Measurements from ENCODE around the gene EXOC7. TPM values are rescaled to one million over a fixed set of nuclear protein-coding genes. Genes with fewer than 3 reads are reported as not detected.

The EXOC7 gene
- total RNA-seq, 2 experiments from 2014 or later = 126 to 129 TPM

DNA sequence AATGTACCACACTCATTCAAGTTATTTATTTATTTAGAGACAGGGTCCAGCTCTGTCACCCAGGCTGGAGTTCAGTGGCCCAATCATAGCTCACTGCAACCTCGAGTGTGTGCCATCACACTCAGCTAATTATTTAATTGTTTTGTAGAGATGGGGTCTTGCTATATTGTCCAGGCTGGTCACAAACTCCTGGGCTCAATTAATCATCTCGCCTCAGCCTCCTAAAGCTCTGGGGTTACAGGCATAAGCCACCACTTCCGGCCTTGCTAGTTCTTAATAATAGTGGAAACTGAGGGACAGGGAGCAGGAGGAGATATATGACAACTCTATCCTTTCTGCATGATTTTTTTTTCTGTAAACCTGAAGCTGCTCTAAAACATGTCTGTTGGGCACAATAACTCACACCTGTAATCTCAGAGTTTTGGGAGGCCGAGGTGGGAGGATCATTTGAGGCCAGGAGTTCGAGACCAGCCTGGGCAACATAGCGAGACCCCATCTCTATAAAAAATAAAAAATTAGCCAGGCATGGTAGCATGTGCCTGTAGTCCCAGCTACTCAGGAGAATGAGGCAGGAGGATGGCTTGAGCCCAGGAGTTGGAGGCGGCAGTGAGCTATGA, 11.7 kb upstream of the EXOC7 start:
- Mint-ChIP-seq H3K27me3 (ENCODE audit: low read depth) (peaks cover 4% of the 10 kb centered on the region), H3K9me3 (ENCODE audit: insufficient read depth) (no peaks in the 10 kb centered on the region), H3K4me3 (no peak overlapping the region), H3K4me1 (ENCODE audit: low read depth) (no peaks in the 10 kb centered on the region), H3K36me3 (ENCODE audit: low read depth) (no peaks in the 10 kb centered on the region), H3K27ac (no peak overlapping the region)
- ATAC-seq (no peak), DNase-seq (no peak)
- ChIA-PET POLR2A (interaction anchor here (1.4 kb wide), 1 partner anchor 12 kb away, joined by 4 read pairs; the partner anchor contains the start of gene EXOC7), CTCF (interaction anchor here (1.5 to 2.4 kb wide), 4 partner anchors 9 to 271 kb away, joined by 3 to 10 read pairs (median 6); no protein-coding TSS in a partner anchor)

DNA sequence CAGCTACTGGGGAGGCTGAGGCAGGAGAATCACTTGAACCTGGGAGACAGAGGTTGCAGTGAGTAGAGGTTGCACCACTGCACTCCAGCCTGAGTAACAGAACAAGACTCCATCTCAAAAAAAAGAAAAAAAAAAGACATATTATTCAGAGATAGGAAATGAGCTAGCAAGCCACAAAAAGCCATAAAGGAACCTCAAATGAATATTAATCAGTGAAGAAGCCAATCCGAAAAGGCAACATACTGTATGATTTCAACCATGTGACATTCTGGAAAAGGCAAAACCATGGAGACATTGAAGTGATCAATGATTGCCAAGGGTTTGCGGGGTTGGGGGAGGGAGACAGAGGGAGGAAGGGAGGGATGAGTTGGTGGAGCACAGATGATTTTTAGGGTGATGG, 8.4 kb upstream of the EXOC7 start:
- DNase-seq = no peak
- no peaks in the 10 kb centered on the region for H3K9me3 Mint-ChIP-seq (ENCODE audit: insufficient read depth)
- no peak overlapping the region for H3K27ac Mint-ChIP-seq
- H3K27me3 Mint-ChIP-seq (ENCODE audit: low read depth) = peaks cover 4% of the 10 kb centered on the region
- ChIA-PET POLR2A (interaction anchor here (0.6 kb wide), 1 partner anchor 161 kb away, joined by 3 read pairs; no protein-coding TSS in a partner anchor), CTCF (interaction anchor here (1.1 to 2.1 kb wide), 3 partner anchors 9 to 286 kb away, joined by 4 to 7 read pairs (median 4); no protein-coding TSS in a partner anchor)
- no peaks in the 10 kb centered on the region for H3K4me1 Mint-ChIP-seq (ENCODE audit: low read depth)
- no peaks in the 10 kb centered on the region for H3K36me3 Mint-ChIP-seq (ENCODE audit: low read depth)
- H3K4me3 Mint-ChIP-seq = no peak overlapping the region
- no peak for ATAC-seq

GRCh38 chr17:76107509-76107908, 3.9 kb upstream of the EXOC7 start:
- no peak overlapping the region for H3K27ac Mint-ChIP-seq
- H3K4me3 Mint-ChIP-seq = no peak overlapping the region
- peaks cover 14% of the 10 kb centered on the region for H3K4me1 Mint-ChIP-seq (ENCODE audit: low read depth)
- POLR2A ChIA-PET = no interaction called here
- peaks cover 4% of the 10 kb centered on the region for H3K27me3 Mint-ChIP-seq (ENCODE audit: low read depth)
- H3K9me3 Mint-ChIP-seq (ENCODE audit: insufficient read depth) = no peaks in the 10 kb centered on the region
- ATAC-seq (no peak), DNase-seq (no peak)
- CTCF ChIA-PET = interaction anchor here (0.6 to 2.2 kb wide), 5 partner anchors 11 to 172 kb away, joined by 3 to 12 read pairs (median 3); no protein-coding TSS in a partner anchor
- peaks cover 4% of the 10 kb centered on the region for H3K36me3 Mint-ChIP-seq (ENCODE audit: low read depth)

GRCh38 chr17:76106703-76107102, 3.1 kb upstream of the EXOC7 start:
- no peak for DNase-seq
- Mint-ChIP-seq H3K4me1 (ENCODE audit: low read depth) (peaks cover 20% of the 10 kb centered on the region), H3K9me3 (ENCODE audit: insufficient read depth) (no peaks in the 10 kb centered on the region), H3K27ac (no peak overlapping the region), H3K27me3 (ENCODE audit: low read depth) (no peaks in the 10 kb centered on the region), H3K36me3 (ENCODE audit: low read depth) (peaks cover 6% of the 10 kb centered on the region), H3K4me3 (no peak overlapping the region)
- ATAC-seq = no peak
- ChIA-PET CTCF (interaction anchor here (0.6 to 2.2 kb wide), 11 partner anchors 8 to 197 kb away, joined by 3 to 12 read pairs (median 5); no protein-coding TSS in a partner anchor), POLR2A (no interaction called here)

- CTCF ChIA-PET = interaction anchor here (1.1 to 2.5 kb wide), 5 partner anchors 9 to 194 kb away, joined by 3 to 17 read pairs (median 3); no protein-coding TSS in a partner anchor
- DNase-seq (no peak), ATAC-seq (no peak)
- Mint-ChIP-seq H3K4me1 (ENCODE audit: low read depth) (peaks cover 29% of the 10 kb centered on the region), H3K4me3 (peak overlapping the region; percentile 97), H3K27ac (peak overlapping the region; percentile 52), H3K36me3 (ENCODE audit: low read depth) (peaks cover 17% of the 10 kb centered on the region), H3K9me3 (ENCODE audit: insufficient read depth) (no peaks in the 10 kb centered on the region), H3K27me3 (ENCODE audit: low read depth) (no peaks in the 10 kb centered on the region)
- POLR2A ChIA-PET = interaction anchor here (0.7 to 2.9 kb wide), 4 partner anchors 9 to 167 kb away, joined by 3 to 18 read pairs (median 4); no protein-coding TSS in a partner anchor
Observed at GRCh38 chr17:76104896-76105231, 1.3 kb upstream of the EXOC7 start.

DNA sequence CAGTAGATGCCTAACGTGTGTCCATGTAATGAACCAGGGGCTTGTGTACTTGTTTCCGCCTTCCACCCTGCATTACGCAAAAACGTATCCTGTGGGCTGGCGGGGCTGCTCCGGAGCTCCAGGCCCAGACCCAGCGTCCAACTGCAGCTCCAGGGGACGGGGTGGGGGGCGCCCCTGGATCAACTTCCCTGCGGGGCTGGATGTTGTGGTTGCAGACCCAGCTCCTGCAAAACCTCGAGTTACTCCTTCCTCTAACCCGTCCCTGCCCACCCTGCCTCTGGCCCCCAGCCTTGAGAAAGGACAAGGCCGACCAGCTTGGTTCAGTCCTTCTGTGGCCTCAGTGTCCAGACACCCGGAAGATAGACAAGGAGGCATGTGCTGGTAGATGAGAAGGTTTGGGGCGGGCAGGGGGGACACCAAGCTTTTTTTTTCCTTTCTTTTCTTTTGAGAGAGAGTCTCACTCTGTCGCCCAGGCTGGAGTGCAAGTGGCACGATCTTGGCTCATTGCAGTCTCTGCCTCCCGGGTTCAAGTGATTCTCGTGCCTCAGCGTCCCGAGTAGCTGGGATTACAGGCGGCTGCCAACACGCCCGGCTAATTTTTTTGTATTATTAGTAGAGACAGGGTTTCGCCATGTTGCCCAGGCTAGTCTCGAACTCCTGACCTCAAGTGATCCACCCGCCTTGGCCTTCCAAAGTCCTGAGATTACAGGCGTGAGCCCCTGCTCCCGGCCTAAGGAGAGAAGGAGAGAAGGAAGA, 731 bp upstream of the EXOC7 start:
- Mint-ChIP-seq H3K27ac (peak overlapping the region; percentile 98), H3K27me3 (ENCODE audit: low read depth) (no peaks in the 10 kb centered on the region), H3K9me3 (ENCODE audit: insufficient read depth) (no peaks in the 10 kb centered on the region), H3K36me3 (ENCODE audit: low read depth) (peaks cover 22% of the 10 kb centered on the region), H3K4me3 (peak overlapping the region; percentile 97), H3K4me1 (ENCODE audit: low read depth) (peaks cover 30% of the 10 kb centered on the region)
- ATAC-seq = no peak
- CTCF ChIA-PET = interaction anchor here (0.5 to 2.5 kb wide), 11 partner anchors 9 to 195 kb away, joined by 3 to 17 read pairs (median 5); partner anchors contain the start of gene CDK3
- no peak for DNase-seq
- POLR2A ChIA-PET = interaction anchor here (0.7 to 2.9 kb wide), 15 partner anchors 9 to 170 kb away, joined by 3 to 18 read pairs (median 4); partner anchors contain the start of gene ZACN

- Mint-ChIP-seq H3K9me3 (ENCODE audit: insufficient read depth) (no peaks in the 10 kb centered on the region), H3K4me1 (ENCODE audit: low read depth) (peaks cover 30% of the 10 kb centered on the region), H3K27me3 (ENCODE audit: low read depth) (no peaks in the 10 kb centered on the region), H3K27ac (peak overlapping the region; percentile 98), H3K4me3 (peak overlapping the region; percentile 97), H3K36me3 (ENCODE audit: low read depth) (peaks cover 29% of the 10 kb centered on the region)
- ChIA-PET POLR2A (interaction anchor here (0.8 to 2.9 kb wide), 14 partner anchors 10 to 207 kb away, joined by 3 to 18 read pairs (median 4); partner anchors contain the start of genes UBALD2 and ZACN), CTCF (interaction anchor here (0.9 to 2.5 kb wide), 9 partner anchors 9 to 196 kb away, joined by 3 to 17 read pairs (median 6); partner anchors contain the start of gene CDK3)
- no peak for DNase-seq
- ATAC-seq = no peak
Observed at GRCh38 chr17:76102944-76103273, 678 bp downstream of the EXOC7 start.

DNA sequence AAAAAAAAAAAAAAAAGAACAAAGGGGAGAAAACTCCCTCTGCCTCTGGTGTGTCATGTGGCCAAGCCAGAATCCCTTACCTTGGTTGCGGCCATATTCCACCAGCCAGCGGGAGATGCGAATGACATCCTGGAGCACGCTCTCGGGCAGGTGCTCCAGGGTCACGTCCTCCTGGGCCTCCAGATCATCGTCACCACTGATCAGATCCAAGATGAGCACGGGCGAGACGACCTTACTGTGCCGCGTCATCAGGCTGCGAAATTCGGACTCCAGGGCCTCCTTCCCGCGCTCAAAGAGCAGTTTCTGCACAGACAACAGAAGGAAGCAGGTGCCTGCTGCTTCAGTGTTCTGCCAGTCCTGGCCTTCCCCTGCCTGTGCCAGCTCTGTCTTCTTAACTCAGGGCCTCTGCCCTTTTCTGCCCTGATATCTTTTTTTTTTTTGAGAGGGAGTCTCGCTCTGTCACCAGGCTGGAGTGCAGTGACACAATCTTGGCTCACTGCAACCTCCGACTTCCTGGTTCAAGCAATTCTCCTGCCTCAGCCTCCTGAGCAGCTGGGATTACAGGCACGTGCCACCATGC, 5.8 kb downstream of the EXOC7 start:
- no peak for ATAC-seq
- no peaks in the 10 kb centered on the region for H3K9me3 Mint-ChIP-seq (ENCODE audit: insufficient read depth)
- H3K4me1 Mint-ChIP-seq (ENCODE audit: low read depth) = peaks cover 18% of the 10 kb centered on the region
- CTCF ChIA-PET = no interaction called here
- H3K27ac Mint-ChIP-seq = no peak overlapping the region
- no peaks in the 10 kb centered on the region for H3K27me3 Mint-ChIP-seq (ENCODE audit: low read depth)
- no peak overlapping the region for H3K4me3 Mint-ChIP-seq
- no peak for DNase-seq
- peaks cover 51% of the 10 kb centered on the region for H3K36me3 Mint-ChIP-seq (ENCODE audit: low read depth)
- POLR2A ChIA-PET = no interaction called here

DNA sequence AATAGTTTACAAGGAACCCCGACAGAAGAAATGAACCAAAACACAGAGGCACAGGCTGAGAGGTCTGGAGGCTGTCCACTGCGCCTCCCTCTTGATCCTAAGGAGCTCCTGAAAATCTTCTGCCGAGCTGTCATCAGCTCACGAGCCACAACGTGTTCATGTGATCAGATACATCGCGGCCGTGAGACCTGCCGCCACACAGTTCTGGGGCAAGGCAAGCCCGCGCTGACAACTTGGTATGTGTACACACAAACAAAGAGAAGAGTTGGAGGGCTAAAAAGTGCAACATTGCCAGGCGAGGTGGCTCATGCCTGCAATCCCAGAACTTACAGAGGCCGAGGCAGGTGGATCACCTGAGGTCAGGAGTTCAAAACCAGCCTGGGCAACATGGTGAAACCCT, 7.6 kb downstream of the EXOC7 start:
- Mint-ChIP-seq H3K27me3 (ENCODE audit: low read depth) (no peaks in the 10 kb centered on the region), H3K4me1 (ENCODE audit: low read depth) (peaks cover 5% of the 10 kb centered on the region), H3K9me3 (ENCODE audit: insufficient read depth) (no peaks in the 10 kb centered on the region), H3K4me3 (no peak overlapping the region), H3K27ac (no peak overlapping the region), H3K36me3 (ENCODE audit: low read depth) (peaks cover 47% of the 10 kb centered on the region)
- ChIA-PET CTCF (interaction anchor here (1.0 to 1.4 kb wide), 4 partner anchors 8 to 184 kb away, joined by 3 to 7 read pairs (median 4); partner anchors contain the start of gene EXOC7), POLR2A (interaction anchor here (1.0 kb wide), 1 partner anchor 8 kb away, joined by 3 read pairs; no protein-coding TSS in a partner anchor)
- DNase-seq = no peak
- ATAC-seq = no peak

DNA sequence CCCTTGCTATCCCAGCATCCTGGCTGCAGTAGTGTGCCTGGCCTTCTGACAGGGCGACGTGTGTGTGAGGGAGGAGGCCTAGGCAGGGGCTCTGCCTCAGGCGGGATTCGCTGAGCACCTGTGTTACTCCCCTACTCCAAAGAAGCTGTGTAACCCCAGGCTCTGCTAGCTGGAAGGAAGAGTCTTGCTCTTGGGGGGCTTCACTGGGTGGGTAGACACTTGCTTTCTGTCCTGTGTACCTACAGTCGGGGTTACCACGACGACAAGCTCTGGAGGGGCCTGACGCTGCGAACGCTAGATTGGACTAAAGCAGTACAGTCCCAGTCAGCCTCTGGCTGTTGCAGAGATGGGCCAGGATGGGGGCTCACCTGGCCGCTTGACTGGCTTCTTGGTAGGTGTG, 9.5 kb downstream of the EXOC7 start:
- Mint-ChIP-seq H3K9me3 (ENCODE audit: insufficient read depth) (no peaks in the 10 kb centered on the region), H3K36me3 (ENCODE audit: low read depth) (peaks cover 37% of the 10 kb centered on the region), H3K4me1 (ENCODE audit: low read depth) (peaks cover 2% of the 10 kb centered on the region), H3K4me3 (no peak overlapping the region), H3K27me3 (ENCODE audit: low read depth) (no peaks in the 10 kb centered on the region), H3K27ac (no peak overlapping the region)
- ChIA-PET CTCF (no interaction called here), POLR2A (no interaction called here)
- no peak for DNase-seq
- no peak for ATAC-seq

- peaks cover 39% of the 10 kb centered on the region for H3K36me3 Mint-ChIP-seq (ENCODE audit: low read depth)
- ChIA-PET CTCF (interaction anchor here (0.7 kb wide), 1 partner anchor 292 kb away, joined by 3 read pairs; the partner anchor contains the start of gene SPHK1), POLR2A (interaction anchor here (0.7 to 2.2 kb wide), 3 partner anchors 11 to 15 kb away, joined by 4 to 8 read pairs (median 5); partner anchors contain the start of gene EXOC7)
- no peak for ATAC-seq
- H3K27me3 Mint-ChIP-seq (ENCODE audit: low read depth) = no peaks in the 10 kb centered on the region
- peaks cover 2% of the 10 kb centered on the region for H3K4me1 Mint-ChIP-seq (ENCODE audit: low read depth)
- H3K4me3 Mint-ChIP-seq = no peak overlapping the region
- H3K27ac Mint-ChIP-seq = peak overlapping the region; percentile 46
- no peaks in the 10 kb centered on the region for H3K9me3 Mint-ChIP-seq (ENCODE audit: insufficient read depth)
- no peak for DNase-seq
Observed at GRCh38 chr17:76092526-76093413, 10.8 kb downstream of the EXOC7 start.
